MG63 (cell line): ENCODE data around the gene CIAO1. TPM values are rescaled to one million over a fixed set of nuclear protein-coding genes. Genes with fewer than 3 reads are reported as not detected.
"Not testable (repeated sequence)": the region's sequence is repeated elsewhere in the genome, so short reads cannot be mapped to it uniquely, and the experiment has no call there.

Source experiments
- DNase-seq: peaks from one replicate; pipeline ENCODE4 v3.0.0-alpha.2; 2020
- H3K27me3 ChIP-seq: fragments of 250-450 bp; sonication (Bioruptor Pico); 2 replicates; pipeline ENCODE4 v1.5.1; 2020; ENCODE audit warnings: mild to moderate bottlenecking, moderate library complexity
- H3K36me3 ChIP-seq: fragments of 250-450 bp; sonication (Bioruptor Pico); 2 replicates; pipeline ENCODE4 v1.5.1; 2020; ENCODE audit warnings: mild to moderate bottlenecking, moderate library complexity
- H3K4me3 ChIP-seq: fragments of 250-450 bp; sonication (Bioruptor Pico); 2 replicates; pipeline ENCODE4 v1.5.1; 2020; ENCODE audit warnings: mild to moderate bottlenecking, moderate library complexity
- H3K9me3 ChIP-seq: fragments of 250-450 bp; sonication (Bioruptor Pico); 2 replicates; pipeline ENCODE4 v1.5.1; 2020; ENCODE audit warnings: mild to moderate bottlenecking, moderate library complexity
- total RNA-seq: library from RNA; depleted of rRNA; stranded (reverse); fragments of >200 nt; shearing (Covaris generic); gene quantifications from 2 replicates; pipeline ENCODE4 v1.2.3, GENCODE V29; 2014; ENCODE audit warnings: low replicate concordance; rRNA removed

Gene CIAO1
- 76.2 and 103 TPM in 2 replicates for total RNA-seq

DNA sequence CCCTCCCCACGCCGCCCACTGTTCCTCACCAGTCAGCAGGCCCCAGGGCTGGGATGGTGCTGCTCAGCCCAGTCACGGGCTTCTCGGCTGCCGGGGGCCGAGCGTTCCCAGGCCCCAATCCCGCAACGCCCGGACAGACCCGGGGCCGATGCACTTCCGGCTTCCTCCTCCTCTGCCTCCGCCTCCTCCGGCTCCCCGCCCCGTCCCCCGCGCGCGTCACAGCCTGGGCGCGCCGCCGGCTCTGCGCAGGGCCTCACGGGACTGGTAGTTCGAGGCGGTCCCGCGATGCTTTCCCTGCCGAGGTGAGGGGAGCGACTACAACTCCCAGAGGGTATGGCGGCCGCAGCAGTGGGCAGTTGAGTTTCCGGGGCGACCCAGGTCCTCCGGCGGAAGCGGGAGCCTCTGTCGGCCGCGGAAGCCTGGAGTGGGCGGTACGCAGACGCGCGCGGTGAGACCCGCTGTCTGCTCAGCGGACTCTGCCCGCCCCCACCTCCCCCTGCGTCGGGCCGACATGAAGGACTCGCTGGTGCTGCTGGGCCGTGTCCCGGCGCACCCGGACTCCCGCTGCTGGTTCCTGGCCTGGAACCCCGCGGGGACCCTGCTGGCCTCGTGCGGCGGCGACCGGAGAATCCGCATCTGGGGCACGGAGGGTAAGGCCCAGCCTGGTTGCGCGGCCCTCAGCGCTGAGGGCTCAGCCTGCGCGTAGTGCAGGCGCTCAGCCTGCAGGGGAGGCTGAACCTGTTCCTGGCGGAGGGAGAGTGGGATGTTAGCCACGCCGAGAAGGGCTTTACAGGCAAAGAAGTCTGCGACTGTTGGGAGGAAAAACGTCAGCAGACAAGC is at the start of gene CIAO1, which contains the start of gene TMEM127:
TSS of gene CIAO1 (plus strand) at position 386 of the 840 bp plus-strand sequence. CDS start at position 512, 126 bp downstream.
TSS of gene TMEM127 (minus strand) at position 158 of the 840 bp plus-strand sequence. CDS start 616 bp downstream, outside the sequence.
- Histone ChIP-seq H3K9me3 (no peaks in the 10 kb centered on the region), H3K27me3 (no peaks in the 10 kb centered on the region), H3K36me3 (peaks cover 55% of the 10 kb centered on the region), H3K4me3 (peak within 1 kb of the TSS; percentile 99)
- DNase-seq = peak; percentile 99

DNA sequence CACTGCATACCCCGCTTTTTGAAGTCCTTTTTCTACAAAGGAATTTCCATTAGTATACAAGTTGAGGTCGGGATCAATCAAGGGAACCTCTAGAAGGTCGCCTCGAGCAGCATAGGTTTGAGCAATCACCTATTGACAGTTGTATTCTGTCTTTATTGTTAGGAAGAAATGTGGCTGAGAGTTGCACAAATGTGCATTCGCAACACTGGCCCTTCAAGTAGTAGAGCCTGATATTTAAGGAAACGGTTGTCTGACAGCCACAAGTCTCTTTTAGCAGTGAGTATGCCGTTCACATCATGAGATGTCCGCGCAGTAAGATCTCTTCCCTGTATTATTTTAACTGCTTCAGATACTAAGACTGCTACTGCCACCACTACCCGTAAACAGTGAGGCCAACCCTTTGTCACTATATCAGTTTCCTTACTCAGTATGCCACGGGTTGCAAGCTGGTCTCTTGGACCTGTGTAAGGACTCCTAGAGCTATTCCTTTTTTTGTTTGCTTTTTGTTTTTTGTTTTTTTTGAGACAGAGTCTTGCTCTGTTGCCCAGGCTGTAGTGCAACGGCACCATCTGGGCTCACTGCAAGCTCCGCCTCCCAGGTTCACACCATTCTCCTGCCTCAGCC is 47.4 kb upstream of the CIAO1 start:
- Histone ChIP-seq H3K36me3 (no peaks in the 10 kb centered on the region), H3K27me3 (no peaks in the 10 kb centered on the region), H3K9me3 (no peaks in the 10 kb centered on the region), H3K4me3 (no peak overlapping the region)
- DNase-seq = no peak

DNA sequence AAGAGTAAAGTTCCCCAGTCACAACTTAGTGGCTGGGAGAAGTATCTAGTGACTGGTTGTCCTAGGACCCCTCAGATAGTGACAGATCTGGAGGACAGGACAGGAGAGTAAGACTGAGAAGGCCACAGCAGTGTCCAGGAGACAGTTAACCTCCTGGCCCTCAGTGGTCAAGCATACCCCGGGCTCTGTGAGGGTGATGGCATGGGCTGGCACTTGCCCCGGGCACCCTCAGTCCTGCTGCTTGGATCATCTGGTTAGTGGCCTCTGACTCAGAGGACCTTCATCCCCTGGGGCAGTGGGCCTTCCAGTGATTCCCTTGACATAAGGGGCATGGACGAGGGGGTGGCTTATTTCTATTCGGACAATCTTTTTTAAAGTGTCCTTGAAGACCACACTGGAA is 46.1 kb upstream of the CIAO1 start:
- not testable (repeated sequence) for DNase-seq, H3K36me3 ChIP-seq

DNA sequence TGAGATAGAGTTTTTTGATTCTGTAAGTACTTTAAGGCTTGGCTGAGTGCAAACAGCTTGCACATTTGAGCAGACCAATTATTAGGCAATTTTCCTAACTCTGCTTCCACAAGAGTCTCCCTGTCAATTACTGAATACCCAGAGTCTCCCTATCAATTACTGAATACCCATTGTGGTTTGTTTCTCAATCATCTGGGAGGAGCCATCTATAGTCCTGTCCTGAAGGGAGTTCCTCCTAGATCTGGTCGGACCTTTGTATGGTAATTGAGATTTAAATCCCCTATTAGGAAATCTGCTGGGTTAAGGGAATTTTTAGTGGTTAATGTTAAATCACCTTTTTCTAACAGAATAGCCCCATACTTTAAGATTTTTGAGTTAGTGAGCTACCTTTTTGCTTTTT is 44.9 kb upstream of the CIAO1 start:
- H3K27me3 ChIP-seq, DNase-seq, H3K4me3 ChIP-seq: not testable (repeated sequence)

More for the DNA sequence above, 46.1 kb upstream of the CIAO1 start:
- H3K4me3 ChIP-seq, H3K9me3 ChIP-seq, H3K27me3 ChIP-seq: not testable (repeated sequence)

DNA sequence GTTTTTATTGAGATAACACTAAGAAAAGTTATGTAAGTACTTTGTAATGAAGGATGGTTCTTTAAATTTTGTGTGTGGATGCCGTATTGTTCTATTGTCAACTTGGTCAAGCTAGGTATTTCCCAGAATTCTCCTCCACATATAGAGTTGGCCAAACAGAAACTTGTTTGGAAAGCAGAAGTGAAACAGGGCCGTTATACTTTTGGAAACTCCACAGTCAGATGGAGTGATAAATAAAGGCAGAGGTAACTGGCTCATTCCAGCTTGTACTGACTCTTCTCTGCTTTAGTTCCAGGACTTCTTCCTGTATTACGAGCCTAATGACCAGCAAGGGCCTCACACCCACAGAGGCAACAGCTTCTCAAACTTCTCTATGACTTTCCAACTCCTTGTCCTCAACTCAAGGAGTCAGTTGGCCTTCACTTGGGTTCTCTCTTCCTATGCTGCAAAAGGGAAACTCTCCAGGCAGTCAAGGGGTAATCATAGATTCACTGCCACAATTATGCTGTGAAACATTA is 41.0 kb upstream of the CIAO1 start:
- H3K9me3 ChIP-seq = no peaks in the 10 kb centered on the region
- no peak for DNase-seq
- H3K4me3 ChIP-seq = no peak overlapping the region
- H3K36me3 ChIP-seq = no peaks in the 10 kb centered on the region
- no peaks in the 10 kb centered on the region for H3K27me3 ChIP-seq

More for the DNA sequence above, 44.9 kb upstream of the CIAO1 start:
- not testable (repeated sequence) for H3K36me3 ChIP-seq, H3K9me3 ChIP-seq

DNA sequence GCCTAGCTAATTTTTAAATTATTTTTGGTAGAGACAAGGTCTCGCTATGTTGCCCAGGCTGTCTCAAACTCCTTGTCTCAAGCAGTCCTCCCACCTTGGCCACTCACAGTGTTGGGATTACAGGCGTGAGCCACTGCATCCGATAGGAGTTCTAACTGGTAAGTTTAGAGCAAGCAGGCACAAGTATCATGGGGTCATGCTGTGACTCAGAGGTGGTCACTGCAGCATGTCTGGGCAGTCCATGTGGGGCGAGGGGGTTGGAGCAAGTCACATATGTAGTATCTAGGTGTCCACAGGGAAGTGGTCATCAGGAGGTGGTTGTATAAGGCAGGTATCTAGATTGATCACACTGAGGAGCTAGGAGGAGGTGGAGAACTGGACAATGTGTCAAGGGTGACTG is 34.7 kb upstream of the CIAO1 start:
- no peaks in the 10 kb centered on the region for H3K36me3 ChIP-seq
- H3K4me3 ChIP-seq = no peak overlapping the region
- no peaks in the 10 kb centered on the region for H3K9me3 ChIP-seq
- no peaks in the 10 kb centered on the region for H3K27me3 ChIP-seq
- DNase-seq = no peak

DNA sequence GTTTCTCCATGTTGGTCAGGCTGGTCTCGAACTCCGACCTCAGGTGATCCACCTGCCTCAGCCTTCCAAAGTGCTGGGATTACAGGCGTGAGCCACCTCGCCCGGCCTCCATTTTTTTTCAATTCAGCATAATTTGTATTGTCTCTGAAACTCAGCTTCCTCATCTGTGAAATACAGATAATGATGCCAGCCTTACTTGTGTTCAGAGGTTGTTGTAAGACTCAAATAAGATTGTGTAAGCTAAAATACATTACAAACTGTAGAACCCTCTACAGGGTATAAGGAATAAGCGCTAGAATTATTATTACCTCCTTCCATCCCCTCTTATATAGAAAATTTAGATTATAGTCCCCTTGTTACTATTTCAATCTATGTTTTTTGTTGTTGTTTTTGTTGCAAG is 32.6 kb upstream of the CIAO1 start:
- Histone ChIP-seq H3K27me3 (no peaks in the 10 kb centered on the region), H3K4me3 (no peak overlapping the region), H3K9me3 (no peaks in the 10 kb centered on the region), H3K36me3 (no peaks in the 10 kb centered on the region)
- no peak for DNase-seq

DNA sequence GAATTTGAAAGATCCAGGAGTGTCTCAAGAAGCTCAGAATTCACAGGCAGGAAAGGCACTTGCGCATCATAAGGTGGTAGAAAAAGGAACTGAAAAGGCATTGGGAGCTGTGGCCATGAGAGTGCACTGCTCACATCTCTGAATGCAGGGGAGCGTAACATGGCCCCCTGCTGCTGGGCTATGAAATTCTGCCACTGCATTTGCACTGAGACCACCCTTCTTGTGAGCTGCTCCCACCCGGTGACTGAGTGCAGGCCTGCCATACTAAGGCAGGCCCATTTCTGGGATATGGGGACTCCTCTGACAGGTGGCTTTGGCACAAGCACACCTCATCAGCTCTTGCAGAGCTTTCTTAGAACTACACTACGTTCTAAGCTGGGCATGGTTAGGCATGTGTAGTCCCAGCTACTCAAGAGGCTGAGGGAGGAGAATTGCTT is 32.1 kb upstream of the CIAO1 start:
- no peak overlapping the region for H3K4me3 ChIP-seq
- no peaks in the 10 kb centered on the region for H3K27me3 ChIP-seq
- H3K36me3 ChIP-seq = no peaks in the 10 kb centered on the region
- no peak for DNase-seq
- no peaks in the 10 kb centered on the region for H3K9me3 ChIP-seq

DNA sequence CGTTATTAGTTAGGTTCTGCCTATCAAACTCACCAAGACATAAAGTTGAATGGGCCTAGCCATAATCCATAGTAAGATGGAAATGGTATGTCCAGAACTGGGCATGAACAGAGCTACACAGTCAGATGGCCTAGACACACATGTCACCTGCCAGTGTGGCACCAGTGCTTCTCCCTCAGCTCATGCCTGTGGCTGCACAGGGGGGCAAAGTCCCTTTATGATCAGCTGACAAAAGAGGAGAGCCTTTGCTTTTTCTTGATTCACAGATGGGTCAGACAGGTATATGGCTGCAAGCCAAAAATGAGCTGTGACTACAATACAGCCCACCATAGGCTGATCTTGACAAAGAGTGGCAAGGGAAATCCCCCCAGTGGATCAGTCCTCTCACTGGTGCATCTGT is 29.1 kb upstream of the CIAO1 start:
- H3K4me3 ChIP-seq = no peak overlapping the region
- H3K9me3 ChIP-seq = no peaks in the 10 kb centered on the region
- no peaks in the 10 kb centered on the region for H3K36me3 ChIP-seq
- no peak for DNase-seq
- H3K27me3 ChIP-seq = no peaks in the 10 kb centered on the region

DNA sequence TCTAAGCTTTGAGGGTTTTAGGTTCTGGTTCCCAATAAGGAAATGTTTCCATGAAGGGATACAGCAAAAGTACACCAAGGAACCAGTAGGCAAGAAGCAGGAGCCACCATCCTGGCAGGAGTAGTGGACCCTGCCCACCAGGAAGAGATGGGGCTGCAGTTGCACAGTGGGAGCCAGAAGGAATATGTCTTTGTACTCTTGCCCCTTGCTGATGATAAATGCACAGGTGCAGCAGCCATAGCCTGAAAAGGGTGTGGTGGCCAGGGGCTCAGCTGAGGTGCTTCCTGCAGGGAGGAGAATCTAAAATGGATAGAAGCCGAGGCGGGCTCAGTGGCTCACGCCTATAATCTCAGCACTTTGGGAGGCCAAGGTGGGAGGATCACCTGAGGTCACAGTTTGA is 27.8 kb upstream of the CIAO1 start:
- no peaks in the 10 kb centered on the region for H3K36me3 ChIP-seq
- H3K4me3 ChIP-seq = no peak overlapping the region
- no peak for DNase-seq
- H3K9me3 ChIP-seq = no peaks in the 10 kb centered on the region
- no peaks in the 10 kb centered on the region for H3K27me3 ChIP-seq

DNA sequence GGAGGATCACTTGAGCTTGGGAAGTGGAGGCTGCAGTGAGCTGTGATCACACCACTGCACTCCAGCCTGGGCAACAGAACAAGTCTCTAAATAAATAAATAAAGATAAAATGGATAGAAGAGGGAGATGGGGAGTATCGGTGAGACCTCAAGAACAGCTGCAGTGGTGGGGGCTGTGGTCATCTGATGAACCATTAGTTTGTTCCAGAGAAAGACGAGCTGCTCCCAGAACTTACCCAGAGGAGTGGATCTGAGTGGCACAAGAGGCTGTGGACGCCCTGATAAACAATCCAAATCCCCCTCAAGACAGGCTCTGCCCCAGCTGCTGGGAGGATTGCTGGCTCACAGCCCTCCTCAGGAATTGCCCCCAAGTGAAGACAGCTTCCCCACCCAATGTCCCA is 26.9 kb upstream of the CIAO1 start:
- Histone ChIP-seq H3K9me3 (no peaks in the 10 kb centered on the region), H3K4me3 (no peak overlapping the region), H3K36me3 (no peaks in the 10 kb centered on the region), H3K27me3 (no peaks in the 10 kb centered on the region)
- no peak for DNase-seq

DNA sequence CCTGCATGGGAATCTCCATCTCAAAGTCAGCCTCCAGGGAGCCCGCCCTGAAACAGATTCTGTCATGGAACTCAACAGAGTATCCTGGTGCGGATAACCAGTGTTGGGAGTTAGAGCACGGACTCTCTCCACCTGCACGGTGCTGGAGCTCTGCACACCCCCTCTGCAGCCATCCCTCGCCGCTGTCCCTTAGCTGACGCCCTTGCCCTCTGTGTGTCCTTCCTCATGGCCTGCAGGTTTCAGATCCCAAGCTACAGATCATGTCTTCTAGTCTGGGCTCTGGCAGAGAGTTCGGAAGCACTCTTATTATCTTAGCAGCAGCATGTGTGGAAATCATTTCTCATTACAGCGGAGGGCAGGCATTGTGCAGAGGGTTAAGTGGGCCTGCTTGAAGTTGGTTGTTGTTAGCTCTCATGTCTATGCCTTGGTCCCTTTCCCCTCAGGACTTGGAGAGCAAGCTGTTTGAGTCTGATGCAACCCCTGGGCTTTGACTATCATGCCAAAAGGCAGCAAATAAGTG is 26.2 kb upstream of the CIAO1 start:
- DNase-seq = no peak
- H3K4me3 ChIP-seq = no peak overlapping the region
- H3K36me3 ChIP-seq = no peaks in the 10 kb centered on the region

DNA sequence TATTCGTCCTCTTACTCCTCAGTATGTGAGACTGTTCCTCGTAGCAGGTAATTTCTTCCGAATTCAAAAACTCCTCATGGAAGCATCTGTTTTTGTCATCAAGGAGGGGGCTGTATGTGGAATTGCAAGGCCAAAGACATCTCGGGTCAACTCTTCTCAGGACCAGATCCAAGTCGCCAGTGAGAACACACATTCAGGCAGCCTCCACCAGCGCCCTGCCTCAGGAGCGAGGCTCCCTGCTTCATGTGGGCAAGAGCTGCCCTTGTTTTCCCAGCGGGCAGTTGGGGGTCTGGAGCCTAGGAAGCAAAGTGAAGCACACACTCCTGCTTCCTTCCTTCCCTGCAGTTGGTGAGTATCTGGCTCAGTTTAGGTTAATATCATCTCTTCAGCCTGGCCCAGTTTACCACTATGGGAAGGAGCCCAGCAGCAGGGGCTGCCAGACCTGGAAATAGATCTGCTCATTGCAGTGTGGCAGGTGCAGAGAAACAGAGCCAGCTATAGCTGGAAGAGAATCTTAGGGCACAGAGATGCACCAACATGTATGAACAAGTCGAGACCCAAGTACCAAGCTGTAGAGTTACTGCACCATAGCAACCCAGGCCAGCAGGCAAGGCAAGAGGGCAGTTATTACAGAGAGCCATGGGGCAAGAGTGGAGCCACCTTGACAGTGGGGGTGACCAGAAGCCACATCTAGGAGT is 25.5 kb upstream of the CIAO1 start:
- Histone ChIP-seq H3K27me3 (no peaks in the 10 kb centered on the region), H3K9me3 (no peaks in the 10 kb centered on the region), H3K4me3 (no peak overlapping the region), H3K36me3 (no peaks in the 10 kb centered on the region)
- no peak for DNase-seq

More for the DNA sequence above, 26.2 kb upstream of the CIAO1 start:
- no peaks in the 10 kb centered on the region for H3K9me3 ChIP-seq
- H3K27me3 ChIP-seq = no peaks in the 10 kb centered on the region

DNA sequence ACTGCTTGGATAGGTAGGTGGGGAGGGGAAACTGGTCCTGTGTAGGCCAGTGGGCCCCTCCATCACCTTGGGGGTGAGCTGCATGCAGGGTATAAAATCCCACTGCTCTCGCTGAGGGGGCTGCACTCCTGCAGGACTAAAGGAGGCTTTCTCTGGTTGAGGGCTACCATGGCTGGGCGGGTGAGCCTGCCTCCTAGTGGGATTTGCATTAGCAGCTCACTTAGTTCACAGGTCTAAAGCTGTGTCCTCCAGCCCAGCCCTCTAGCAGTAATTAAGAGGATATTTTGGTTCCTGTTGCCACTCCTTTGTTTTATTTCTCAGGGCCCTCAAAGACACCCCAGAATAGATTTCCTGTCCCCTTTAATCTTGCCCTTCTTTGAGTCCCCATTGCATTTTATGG is 24.8 kb upstream of the CIAO1 start:
- H3K4me3 ChIP-seq = no peak overlapping the region
- DNase-seq = no peak
- peaks cover 2% of the 10 kb centered on the region; the same call in 1 of the 2 replicates for H3K9me3 ChIP-seq
- no peaks in the 10 kb centered on the region for H3K27me3 ChIP-seq
- no peaks in the 10 kb centered on the region for H3K36me3 ChIP-seq

DNA sequence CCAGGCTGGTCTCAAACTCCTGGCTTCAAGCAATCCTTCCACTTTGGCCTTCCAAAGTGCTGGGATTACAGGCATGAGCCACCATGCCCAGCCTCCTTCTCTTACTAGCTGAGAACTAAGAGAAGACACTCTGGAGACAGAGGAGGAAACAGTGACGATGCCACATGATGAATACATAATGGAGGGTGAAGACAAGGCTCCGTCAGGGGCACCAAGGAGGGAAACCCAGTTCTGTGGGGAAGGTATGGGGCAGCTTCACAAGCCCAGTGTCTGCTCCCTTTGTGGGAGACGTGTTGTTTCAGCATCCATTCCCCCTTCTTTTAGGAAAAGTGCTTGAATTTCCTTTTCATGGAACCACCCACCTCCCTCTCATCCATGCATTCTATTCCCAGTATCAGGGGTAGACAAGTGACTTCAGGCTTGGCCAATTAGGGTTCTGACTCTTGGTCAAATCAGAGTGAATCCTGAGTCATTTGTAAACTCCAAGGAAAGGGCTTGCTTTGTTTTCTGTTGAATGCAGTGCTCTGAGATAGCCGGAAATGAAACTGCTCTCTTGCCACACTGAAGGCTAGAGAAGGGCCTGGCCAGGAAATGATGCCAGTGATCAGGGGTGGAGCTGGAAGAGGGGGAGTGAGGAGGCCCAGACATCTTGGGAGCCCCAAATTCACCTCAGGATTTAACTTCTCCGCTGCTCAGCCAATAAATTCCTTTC is 24.0 kb upstream of the CIAO1 start:
- DNase-seq = peak; percentile 72
- H3K36me3 ChIP-seq = no peaks in the 10 kb centered on the region; the same call in 1 of the 2 replicates
- H3K9me3 ChIP-seq = peaks cover 2% of the 10 kb centered on the region; the same call in 1 of the 2 replicates
- no peaks in the 10 kb centered on the region for H3K27me3 ChIP-seq
- no peak overlapping the region for H3K4me3 ChIP-seq

DNA sequence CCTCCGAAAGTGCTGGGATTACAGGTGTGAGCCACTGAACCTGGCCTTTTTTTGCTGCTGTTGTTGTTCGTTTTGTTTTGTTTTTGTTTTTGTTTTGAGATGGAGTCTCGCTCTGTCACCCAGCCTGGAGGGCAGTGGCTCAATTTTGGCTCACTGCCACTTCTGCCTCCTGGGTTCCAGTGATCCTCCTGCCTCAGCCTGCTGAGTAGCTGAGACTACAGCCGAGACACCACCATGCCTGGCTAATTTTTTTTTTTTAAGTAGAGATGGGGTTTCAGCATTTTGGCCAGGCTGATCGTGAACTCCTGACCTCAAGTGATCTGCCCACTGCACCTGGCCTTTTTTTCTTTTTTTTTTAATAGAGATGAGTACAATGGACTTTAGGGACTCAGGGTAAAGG is 22.2 kb upstream of the CIAO1 start:
- H3K9me3 ChIP-seq = peaks cover 2% of the 10 kb centered on the region; the same call in 1 of the 2 replicates
- H3K36me3 ChIP-seq = no peaks in the 10 kb centered on the region; the same call in 1 of the 2 replicates
- H3K4me3 ChIP-seq = no peak overlapping the region
- H3K27me3 ChIP-seq = no peaks in the 10 kb centered on the region
- no peak for DNase-seq
